ENCODE data around the gene CARNS1. TPM values are rescaled to one million over a fixed set of nuclear protein-coding genes. Genes with fewer than 3 reads are reported as not detected.

Gene CARNS1
- total RNA-seq, 1 experiment from 2014 or later, result not detected

- H3K4me3 Mint-ChIP-seq (ENCODE audit: low read depth, unreplicated experiment), result no peak overlapping the region
- H3K9me3 Mint-ChIP-seq (ENCODE audit: low read depth, unreplicated experiment), result no peaks in the 10 kb centered on the region
- CTCF ChIA-PET, result no interaction called here
- peaks cover 15% of the 10 kb centered on the region for H3K4me1 Mint-ChIP-seq (ENCODE audit: low read depth, unreplicated experiment)
- peaks cover 27% of the 10 kb centered on the region for H3K36me3 Mint-ChIP-seq (ENCODE audit: insufficient read depth, unreplicated experiment)
- DNase-seq, result no peak
- intact Hi-C loops (cut with micrococcal nuclease; ENCODE audit: unreplicated experiment), result no loop called here
- no peaks in the 10 kb centered on the region for H3K27me3 Mint-ChIP-seq (ENCODE audit: unreplicated experiment)
- TF ChIP-seq CTCF (IDR thresholded peaks at IDR 0.05; ENCODE audit: unreplicated experiment), result no peak
- BruUV-seq (replicated peaks), result no TSS peak
- H3K27ac Mint-ChIP-seq (ENCODE audit: unreplicated experiment), result no peak overlapping the region
These were observed 40.7 kb downstream of the CARNS1 start for GRCh38 chr11:67456068-67456705.

GRCh38 chr11:67457453-67457852 is 42.0 kb downstream of the CARNS1 start:
- BruUV-seq (replicated peaks), result no TSS peak
- Mint-ChIP-seq H3K27me3 (ENCODE audit: unreplicated experiment) (no peaks in the 10 kb centered on the region), H3K9me3 (ENCODE audit: low read depth, unreplicated experiment) (no peaks in the 10 kb centered on the region), H3K4me1 (ENCODE audit: low read depth, unreplicated experiment) (peaks cover 3% of the 10 kb centered on the region), H3K27ac (ENCODE audit: unreplicated experiment) (no peak overlapping the region), H3K36me3 (ENCODE audit: insufficient read depth, unreplicated experiment) (peaks cover 23% of the 10 kb centered on the region), H3K4me3 (ENCODE audit: low read depth, unreplicated experiment) (no peak overlapping the region)
- no peak for TF ChIP-seq CTCF (IDR thresholded peaks at IDR 0.05; ENCODE audit: unreplicated experiment)
- no peak for DNase-seq
- intact Hi-C loops (cut with micrococcal nuclease; ENCODE audit: unreplicated experiment), result no loop called here
- CTCF ChIA-PET, result no interaction called here

GRCh38 chr11:67458266-67458665 is 42.8 kb downstream of the CARNS1 start:
- Mint-ChIP-seq H3K9me3 (ENCODE audit: low read depth, unreplicated experiment) (no peaks in the 10 kb centered on the region), H3K4me1 (ENCODE audit: low read depth, unreplicated experiment) (no peaks in the 10 kb centered on the region), H3K4me3 (ENCODE audit: low read depth, unreplicated experiment) (no peak overlapping the region), H3K36me3 (ENCODE audit: insufficient read depth, unreplicated experiment) (peaks cover 22% of the 10 kb centered on the region), H3K27me3 (ENCODE audit: unreplicated experiment) (no peaks in the 10 kb centered on the region), H3K27ac (ENCODE audit: unreplicated experiment) (no peak overlapping the region)
- intact Hi-C loops (cut with micrococcal nuclease; ENCODE audit: unreplicated experiment), result no loop called here
- CTCF ChIA-PET, result no interaction called here
- no TSS peak for BruUV-seq (replicated peaks)
- no peak for DNase-seq
- TF ChIP-seq CTCF (IDR thresholded peaks at IDR 0.05; ENCODE audit: unreplicated experiment), result no peak

- H3K9me3 Mint-ChIP-seq (ENCODE audit: low read depth, unreplicated experiment), result no peaks in the 10 kb centered on the region
- H3K4me3 Mint-ChIP-seq (ENCODE audit: low read depth, unreplicated experiment), result no peak overlapping the region
- DNase-seq, result no peak
- peaks cover 53% of the 10 kb centered on the region for H3K36me3 Mint-ChIP-seq (ENCODE audit: insufficient read depth, unreplicated experiment)
- H3K27ac Mint-ChIP-seq (ENCODE audit: unreplicated experiment), result no peak overlapping the region
- peaks cover 32% of the 10 kb centered on the region for H3K4me1 Mint-ChIP-seq (ENCODE audit: low read depth, unreplicated experiment)
- TF ChIP-seq CTCF (IDR thresholded peaks at IDR 0.05; ENCODE audit: unreplicated experiment), result no peak
- CTCF ChIA-PET, result no interaction called here
- no peaks in the 10 kb centered on the region for H3K27me3 Mint-ChIP-seq (ENCODE audit: unreplicated experiment)
- intact Hi-C loops (cut with micrococcal nuclease; ENCODE audit: unreplicated experiment), result no loop called here
- BruUV-seq (replicated peaks), result no TSS peak
These were observed 47.7 kb downstream of the CARNS1 start for GRCh38 chr11:67463186-67463585.

Measured in Calu3 (cell line).